ENCODE measurements around the gene IL21R.

The IL21R gene

GRCh38 chr16:27436065-27436464 is 34.1 kb downstream of the IL21R start:
- no peak overlapping the region for H3K4me3 ChIP-seq (ENCODE audit: low read depth, low read length)
- ChIA-PET POLR2A (no interaction called here), CTCF (no interaction called here)
- TF ChIP-seq ZNF561 (tag by site-specific recombination; IDR thresholded peaks at IDR 0.05; ENCODE audit: borderline replicate concordance) (no peak), ZNF645 (tag by site-specific recombination; IDR thresholded peaks at IDR 0.05) (no peak), ZNF623 (tag by site-specific recombination; IDR thresholded peaks at IDR 0.05) (peak; percentile 53)
- no peak overlapping the region for H3K27ac ChIP-seq (ENCODE audit: extremely low read depth, low read depth, low read length)
- H3K36me3 ChIP-seq (ENCODE audit: control insufficient read depth in 2 of 2, insufficient read depth in 1 of 2, low read length in 2 of 2) = no peaks in the 10 kb centered on the region
- H3K9me3 ChIP-seq (ENCODE audit: control insufficient read depth, insufficient read depth, low read depth, low read length) = no peaks in the 10 kb centered on the region
- H3K4me1 ChIP-seq (ENCODE audit: control insufficient read depth, insufficient read depth, low read length) = no peaks in the 10 kb centered on the region

DNA sequence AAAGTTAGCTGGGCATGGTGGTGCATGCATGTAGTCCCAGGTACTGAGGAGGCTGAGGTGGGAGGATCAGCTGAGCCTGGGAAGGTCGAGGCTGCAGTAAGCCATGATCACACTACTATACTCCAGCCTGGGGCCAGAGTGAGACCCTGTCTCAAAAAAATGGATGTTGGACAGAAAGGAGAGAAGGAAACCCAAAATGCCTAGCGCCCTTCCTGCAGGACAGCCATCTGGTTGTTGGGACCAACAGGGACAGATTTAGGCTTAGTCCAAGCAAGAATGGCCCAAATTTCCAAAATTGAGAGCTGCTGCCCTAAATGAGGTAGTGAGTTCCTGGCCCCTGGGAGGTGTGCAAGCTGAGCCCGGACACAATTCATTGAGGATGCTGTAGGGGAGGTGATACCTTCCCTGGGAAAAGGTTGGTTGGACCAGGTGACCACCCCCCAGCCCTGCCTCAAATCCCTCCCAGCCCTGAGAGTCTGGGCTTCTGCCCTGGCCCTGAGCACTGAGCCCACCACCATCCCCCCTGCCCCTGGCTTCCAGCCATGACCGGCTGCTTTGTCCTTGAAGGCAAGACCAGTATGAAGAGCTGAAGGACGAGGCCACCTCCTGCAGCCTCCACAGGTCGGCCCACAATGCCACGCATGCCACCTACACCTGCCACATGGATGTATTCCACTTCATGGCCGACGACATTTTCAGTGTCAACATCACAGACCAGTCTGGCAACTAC is 35.1 kb downstream of the IL21R start:
- CTCF ChIA-PET = interaction anchor here (0.7 kb wide), 2 partner anchors 36 to 283 kb away, joined by 3 read pairs; no protein-coding TSS in a partner anchor
- Histone ChIP-seq H3K36me3 (ENCODE audit: control insufficient read depth in 2 of 2, insufficient read depth in 1 of 2, low read length in 2 of 2) (no peaks in the 10 kb centered on the region), H3K27ac (ENCODE audit: extremely low read depth, low read depth, low read length) (no peak overlapping the region), H3K4me3 (ENCODE audit: low read depth, low read length) (no peak overlapping the region), H3K9me3 (ENCODE audit: control insufficient read depth, insufficient read depth, low read depth, low read length) (no peaks in the 10 kb centered on the region), H3K4me1 (ENCODE audit: control insufficient read depth, insufficient read depth, low read length) (no peaks in the 10 kb centered on the region)
- TF ChIP-seq ZSCAN16 (tag by site-specific recombination; IDR thresholded peaks at IDR 0.05) = no peak
- POLR2A ChIA-PET = no interaction called here

DNA sequence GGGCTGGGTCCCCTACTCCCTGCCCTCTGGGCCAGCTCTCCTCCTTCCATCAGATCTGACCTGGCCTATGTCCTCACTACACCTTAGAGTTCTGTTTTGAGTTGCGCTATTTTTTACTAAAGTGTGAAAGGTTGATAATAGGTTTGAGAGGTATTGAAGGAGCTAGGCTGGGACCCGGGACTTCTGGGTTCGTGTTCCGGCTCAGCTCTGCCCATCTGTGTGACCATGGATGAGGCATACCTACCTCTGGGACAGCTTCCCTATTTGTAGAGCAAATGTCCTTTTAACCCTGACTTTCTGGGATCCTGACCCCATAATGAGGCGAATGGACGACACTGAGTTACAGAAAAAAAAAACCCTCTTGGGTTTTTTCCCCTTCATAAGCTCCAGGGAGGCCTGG is 36.0 kb downstream of the IL21R start:
- TF ChIP-seq ZNF560 (tag by site-specific recombination; IDR thresholded peaks at IDR 0.05; ENCODE audit: borderline replicate concordance) (no peak), KLF9 (tag by site-specific recombination; IDR thresholded peaks at IDR 0.05; ENCODE audit: low read depth) (no peak), ZNF223 (tag by site-specific recombination; IDR thresholded peaks at IDR 0.05) (no peak), BCL11A (tag by site-specific recombination; IDR thresholded peaks at IDR 0.05; ENCODE audit: low read depth) (no peak), ZNF600 (tag by site-specific recombination; IDR thresholded peaks at IDR 0.05) (no peak), ZNF660 (tag by site-specific recombination; IDR thresholded peaks at IDR 0.05) (no peak), ZNF624 (tag by site-specific recombination; IDR thresholded peaks at IDR 0.05) (no peak), ZNF701 (tag by site-specific recombination; IDR thresholded peaks at IDR 0.05) (no peak), IKZF3 (tag by site-specific recombination; IDR thresholded peaks at IDR 0.05) (no peak), ZBTB7A (tag by site-specific recombination; IDR thresholded peaks at IDR 0.05; ENCODE audit: low read depth) (no peak), ZNF274 (IDR thresholded peaks at IDR 0.05; ENCODE audit: low read length) (no peak), ZNF274 (tag by site-specific recombination; IDR thresholded peaks at IDR 0.05; ENCODE audit: borderline replicate concordance) (no peak), WT1 (tag by site-specific recombination; IDR thresholded peaks at IDR 0.05) (no peak), SP7 (tag by site-specific recombination; IDR thresholded peaks at IDR 0.05) (no peak), ZNF645 (tag by site-specific recombination; IDR thresholded peaks at IDR 0.05) (no peak), ZNF404 (tag by site-specific recombination; IDR thresholded peaks at IDR 0.05) (no peak), KLF1 (tag by site-specific recombination; IDR thresholded peaks at IDR 0.05) (no peak)
- TF ChIP-seq, protein P1, sequence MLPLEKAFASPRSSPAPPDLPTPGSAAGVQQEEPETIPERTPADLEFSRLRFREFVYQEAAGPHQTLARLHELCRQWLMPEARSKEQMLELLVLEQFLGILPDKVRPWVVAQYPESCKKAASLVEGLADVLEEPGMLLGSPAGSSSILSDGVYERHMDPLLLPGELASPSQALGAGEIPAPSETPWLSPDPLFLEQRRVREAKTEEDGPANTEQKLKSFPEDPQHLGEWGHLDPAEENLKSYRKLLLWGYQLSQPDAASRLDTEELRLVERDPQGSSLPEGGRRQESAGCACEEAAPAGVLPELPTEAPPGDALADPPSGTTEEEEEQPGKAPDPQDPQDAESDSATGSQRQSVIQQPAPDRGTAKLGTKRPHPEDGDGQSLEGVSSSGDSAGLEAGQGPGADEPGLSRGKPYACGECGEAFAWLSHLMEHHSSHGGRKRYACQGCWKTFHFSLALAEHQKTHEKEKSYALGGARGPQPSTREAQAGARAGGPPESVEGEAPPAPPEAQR (tag by site-specific recombination; IDR thresholded peaks at IDR 0.05) = no peak
- no peaks in the 10 kb centered on the region for H3K4me1 ChIP-seq (ENCODE audit: control insufficient read depth, insufficient read depth, low read length)
- no peaks in the 10 kb centered on the region for H3K9me3 ChIP-seq (ENCODE audit: control insufficient read depth, insufficient read depth, low read depth, low read length)
- H3K4me3 ChIP-seq (ENCODE audit: low read depth, low read length) = no peak overlapping the region
- POLR2A ChIA-PET = no interaction called here
- H3K36me3 ChIP-seq (ENCODE audit: control insufficient read depth in 2 of 2, insufficient read depth in 1 of 2, low read length in 2 of 2) = no peaks in the 10 kb centered on the region
- no peak overlapping the region for H3K27ac ChIP-seq (ENCODE audit: extremely low read depth, low read depth, low read length)
- CTCF ChIA-PET = interaction anchor here (0.7 kb wide), 2 partner anchors 37 to 284 kb away, joined by 3 read pairs; no protein-coding TSS in a partner anchor

All from HEK293 (cell line).